ENCODE results near the gene ELFN2.

ELFN2 gene

DNA sequence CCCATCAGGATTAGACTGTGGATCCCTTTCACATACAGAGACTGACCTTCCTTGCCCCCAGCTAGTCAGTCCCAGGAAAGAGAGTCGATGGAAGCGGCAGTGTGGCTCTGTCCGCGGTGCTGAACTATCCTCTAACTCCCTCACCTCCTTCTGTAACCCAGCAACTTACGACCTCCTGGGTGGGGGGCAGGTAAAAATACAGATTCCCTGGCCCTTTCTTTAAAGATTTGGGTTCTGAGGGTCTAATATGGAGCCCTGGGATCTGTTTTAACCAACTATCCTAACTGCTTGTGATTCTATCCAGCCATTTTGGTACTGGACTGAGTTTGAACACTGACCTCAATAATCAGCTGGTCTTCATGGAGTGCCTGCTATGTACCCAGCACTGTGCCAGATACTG, 35.7 kb upstream of the ELFN2 start:
- H3K27ac Mint-ChIP-seq = no peak overlapping the region
- H3K27me3 Mint-ChIP-seq (ENCODE audit: low read depth, poor library complexity) = peaks cover 53% of the 10 kb centered on the region
- no peaks in the 10 kb centered on the region for H3K36me3 Mint-ChIP-seq (ENCODE audit: low read depth)
- no peaks in the 10 kb centered on the region for H3K9me3 Mint-ChIP-seq
- TF ChIP-seq, protein P1, sequence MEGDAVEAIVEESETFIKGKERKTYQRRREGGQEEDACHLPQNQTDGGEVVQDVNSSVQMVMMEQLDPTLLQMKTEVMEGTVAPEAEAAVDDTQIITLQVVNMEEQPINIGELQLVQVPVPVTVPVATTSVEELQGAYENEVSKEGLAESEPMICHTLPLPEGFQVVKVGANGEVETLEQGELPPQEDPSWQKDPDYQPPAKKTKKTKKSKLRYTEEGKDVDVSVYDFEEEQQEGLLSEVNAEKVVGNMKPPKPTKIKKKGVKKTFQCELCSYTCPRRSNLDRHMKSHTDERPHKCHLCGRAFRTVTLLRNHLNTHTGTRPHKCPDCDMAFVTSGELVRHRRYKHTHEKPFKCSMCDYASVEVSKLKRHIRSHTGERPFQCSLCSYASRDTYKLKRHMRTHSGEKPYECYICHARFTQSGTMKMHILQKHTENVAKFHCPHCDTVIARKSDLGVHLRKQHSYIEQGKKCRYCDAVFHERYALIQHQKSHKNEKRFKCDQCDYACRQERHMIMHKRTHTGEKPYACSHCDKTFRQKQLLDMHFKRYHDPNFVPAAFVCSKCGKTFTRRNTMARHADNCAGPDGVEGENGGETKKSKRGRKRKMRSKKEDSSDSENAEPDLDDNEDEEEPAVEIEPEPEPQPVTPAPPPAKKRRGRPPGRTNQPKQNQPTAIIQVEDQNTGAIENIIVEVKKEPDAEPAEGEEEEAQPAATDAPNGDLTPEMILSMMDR (IDR thresholded peaks at IDR 0.05) = no peak
- H3K4me1 Mint-ChIP-seq = no peaks in the 10 kb centered on the region
- H3K4me3 Mint-ChIP-seq = no peak overlapping the region
- peak; percentile 83 for DNase-seq

DNA sequence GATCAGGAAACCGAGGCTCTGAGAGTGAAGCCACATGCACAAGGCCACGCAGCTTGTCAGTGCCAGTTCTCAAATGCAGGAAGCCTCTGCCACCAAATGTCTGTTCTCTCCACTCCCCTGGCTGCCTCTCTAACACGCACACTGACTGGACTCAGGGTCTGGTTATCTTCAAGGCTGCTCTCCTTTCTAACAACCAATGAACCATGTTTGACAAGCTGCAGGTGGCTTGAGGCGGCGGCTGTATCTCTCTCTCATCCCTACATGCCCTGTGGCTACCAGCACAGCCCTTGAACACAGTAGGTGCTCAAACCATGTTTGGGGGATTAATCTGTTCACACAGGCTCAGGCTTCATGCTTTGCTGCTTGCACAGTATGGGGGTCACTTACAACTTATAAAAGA, 35.2 kb upstream of the ELFN2 start:
- no peaks in the 10 kb centered on the region for H3K36me3 Mint-ChIP-seq (ENCODE audit: low read depth)
- H3K4me3 Mint-ChIP-seq = no peak overlapping the region
- DNase-seq = no peak

DNA sequence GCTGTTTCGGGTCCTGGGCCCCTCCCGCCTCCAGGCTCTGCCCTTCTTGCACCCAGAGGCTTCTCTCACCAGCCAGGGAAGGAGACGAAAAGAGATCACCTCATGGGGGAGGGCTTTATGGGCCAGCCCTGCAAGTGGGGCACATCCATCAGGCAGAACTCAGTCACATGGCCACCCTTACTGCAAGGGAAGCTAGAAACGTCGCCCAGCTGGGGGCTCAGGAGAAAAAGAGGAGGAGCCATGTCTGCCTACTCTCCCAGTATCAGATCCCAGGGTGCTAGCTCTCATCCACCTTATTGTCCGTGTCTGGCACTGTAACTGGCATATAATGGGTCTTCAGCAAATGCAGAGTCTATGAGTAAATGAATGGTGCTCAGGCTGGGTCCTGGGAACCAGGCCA, 34.7 kb upstream of the ELFN2 start:
- peaks cover 4% of the 10 kb centered on the region for H3K4me1 Mint-ChIP-seq
- no peaks in the 10 kb centered on the region for H3K36me3 Mint-ChIP-seq (ENCODE audit: low read depth)
- no peak overlapping the region for H3K27ac Mint-ChIP-seq
- TF ChIP-seq, protein P1 (IDR thresholded peaks at IDR 0.05) = no peak
- no peaks in the 10 kb centered on the region for H3K9me3 Mint-ChIP-seq
- DNase-seq = no peak
- no peak overlapping the region for H3K4me3 Mint-ChIP-seq
- peaks cover 54% of the 10 kb centered on the region for H3K27me3 Mint-ChIP-seq (ENCODE audit: low read depth, poor library complexity)

More for the DNA sequence above, 35.2 kb upstream of the ELFN2 start:
- Mint-ChIP-seq H3K27me3 (ENCODE audit: low read depth, poor library complexity) (peaks cover 57% of the 10 kb centered on the region), H3K4me1 (no peaks in the 10 kb centered on the region), H3K27ac (no peak overlapping the region), H3K9me3 (no peaks in the 10 kb centered on the region)
- TF ChIP-seq, protein P1 (IDR thresholded peaks at IDR 0.05) = no peak

DNA sequence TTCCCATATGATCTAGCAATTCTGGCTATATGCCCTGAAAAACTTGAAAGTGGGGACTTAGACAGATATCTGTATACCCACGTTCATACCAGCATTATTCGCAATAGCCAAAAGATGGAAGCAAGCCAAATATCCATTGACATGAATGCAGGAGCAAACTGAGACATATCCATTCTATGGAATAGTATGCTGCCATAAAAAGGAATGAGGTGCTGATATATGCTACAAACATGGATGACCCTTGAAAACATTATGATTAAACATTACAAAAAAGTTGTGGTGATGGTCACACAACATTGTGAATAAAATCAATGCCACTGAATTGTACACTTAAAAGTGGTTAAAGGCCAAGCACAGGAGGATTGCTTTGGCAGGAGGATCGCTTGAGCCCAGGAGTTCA, 33.4 kb upstream of the ELFN2 start:
- no peak overlapping the region for H3K4me3 Mint-ChIP-seq
- H3K27me3 Mint-ChIP-seq (ENCODE audit: low read depth, poor library complexity) = peaks cover 52% of the 10 kb centered on the region
- H3K9me3 Mint-ChIP-seq = no peaks in the 10 kb centered on the region
- no peaks in the 10 kb centered on the region for H3K36me3 Mint-ChIP-seq (ENCODE audit: low read depth)
- no peak overlapping the region for H3K27ac Mint-ChIP-seq
- TF ChIP-seq, protein P1 (IDR thresholded peaks at IDR 0.05) = no peak
- peaks cover 15% of the 10 kb centered on the region for H3K4me1 Mint-ChIP-seq
- DNase-seq = no peak

DNA sequence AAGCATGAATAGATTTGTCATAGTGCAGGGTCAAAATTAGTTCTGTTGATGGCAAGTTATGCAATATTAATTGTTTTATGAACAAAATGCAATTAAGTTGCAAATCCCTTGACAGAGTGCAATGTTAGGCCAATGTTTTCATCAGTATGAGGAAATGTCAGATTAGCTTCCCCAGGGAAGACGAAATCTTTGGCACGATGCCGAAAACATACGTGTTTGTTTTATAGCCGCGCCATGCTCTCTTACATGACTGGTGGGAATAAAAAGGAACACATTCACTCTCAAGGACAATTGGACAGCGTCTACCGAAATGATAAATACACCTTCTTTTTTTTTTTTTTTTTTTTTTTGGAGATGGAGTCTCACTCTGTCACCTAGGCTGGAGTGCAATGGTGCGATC, 31.9 kb upstream of the ELFN2 start:
- Mint-ChIP-seq H3K4me1 (peaks cover 27% of the 10 kb centered on the region), H3K27ac (no peak overlapping the region), H3K36me3 (ENCODE audit: low read depth) (no peaks in the 10 kb centered on the region), H3K4me3 (no peak overlapping the region), H3K9me3 (no peaks in the 10 kb centered on the region), H3K27me3 (ENCODE audit: low read depth, poor library complexity) (peaks cover 54% of the 10 kb centered on the region)
- DNase-seq = no peak
- TF ChIP-seq, protein P1 (IDR thresholded peaks at IDR 0.05) = no peak

- Mint-ChIP-seq H3K27ac (no peak overlapping the region), H3K27me3 (ENCODE audit: low read depth, poor library complexity) (peaks cover 50% of the 10 kb centered on the region), H3K36me3 (ENCODE audit: low read depth) (no peaks in the 10 kb centered on the region), H3K9me3 (no peaks in the 10 kb centered on the region), H3K4me3 (no peak overlapping the region), H3K4me1 (peaks cover 27% of the 10 kb centered on the region)
- TF ChIP-seq, protein P1 (IDR thresholded peaks at IDR 0.05) = peak; percentile 93
- DNase-seq = peak; percentile 90
These were observed 30.0 kb upstream of the ELFN2 start for GRCh38 chr22:37457093-37457893.
